HG03520 (cell line): Measurements from ENCODE around the gene IFNL1.
"Not testable (repeated sequence)": the region's sequence is repeated elsewhere in the genome, so short reads cannot be mapped to it uniquely, and the experiment has no call there.

Source experiments
- ATAC-seq: cut with Tn5 transposase; IDR thresholded peaks from one replicate; pipeline ENCODE4 v1.9.1; 2021; ENCODE audit warnings: mild to moderate bottlenecking, moderate library complexity; ENCODE audit not compliant: unreplicated experiment

IFNL1 gene

GRCh38 chr19:39307822-39308530 lies 11.8 kb downstream of the IFNL1 start:
- no peak for ATAC-seq

DNA sequence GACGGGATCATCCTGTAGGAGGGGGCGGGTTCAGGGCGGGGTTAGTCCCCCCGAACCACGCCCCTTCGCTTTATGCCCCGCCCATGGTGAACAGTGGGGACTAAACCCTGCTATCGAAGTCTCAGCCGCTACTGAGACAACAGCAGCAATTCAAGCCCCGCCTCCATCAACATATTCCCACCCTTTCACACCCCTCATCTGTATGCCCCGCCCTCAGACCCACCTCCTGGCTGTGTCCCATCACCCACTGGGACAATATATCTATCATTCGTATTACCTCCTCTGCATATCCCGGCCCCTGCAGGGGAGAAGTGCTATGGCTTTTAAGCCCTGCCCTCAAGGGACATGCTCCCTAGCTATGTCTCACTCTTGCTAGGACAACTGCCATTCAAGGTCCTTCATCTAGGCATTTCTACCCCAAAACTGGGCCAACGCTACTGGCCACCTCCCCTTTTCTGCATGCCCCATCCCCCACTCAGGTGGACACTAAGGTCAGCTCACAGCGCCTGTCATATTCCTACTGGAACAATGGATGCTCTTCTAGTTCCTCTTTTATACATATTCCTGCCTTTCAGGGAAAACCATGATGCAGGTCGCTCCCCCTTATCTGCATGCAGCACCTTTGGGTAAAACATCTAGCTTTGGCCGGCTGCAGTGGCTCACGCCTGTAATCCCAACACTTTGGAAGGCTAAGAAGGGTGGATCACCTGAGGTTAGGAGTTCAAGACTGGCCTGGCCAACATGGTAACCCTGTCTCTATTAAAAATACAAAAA lies 12.5 kb downstream of the IFNL1 start:
- ATAC-seq: no peak

DNA sequence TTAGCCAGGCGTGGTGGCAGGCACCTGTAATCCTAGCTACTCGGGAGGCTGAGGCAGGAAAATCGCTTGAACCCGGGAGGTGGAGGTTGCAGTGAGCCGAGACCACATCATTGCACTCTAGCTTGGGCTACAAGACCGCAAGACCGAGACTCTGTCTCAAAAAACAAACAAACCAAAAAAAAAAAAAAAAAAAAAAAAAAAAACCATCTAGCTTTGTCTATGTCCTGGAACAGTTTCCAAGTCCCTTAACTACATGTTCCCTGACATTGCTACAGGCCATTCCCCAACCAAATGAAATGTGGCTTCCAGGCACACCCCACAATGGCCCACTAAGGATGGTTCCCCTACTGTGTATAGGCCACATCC lies 13.1 kb downstream of the IFNL1 start:
- not testable (repeated sequence) for ATAC-seq

GRCh38 chr19:39310558-39311311 lies 14.5 kb downstream of the IFNL1 start:
- no peak for ATAC-seq

DNA sequence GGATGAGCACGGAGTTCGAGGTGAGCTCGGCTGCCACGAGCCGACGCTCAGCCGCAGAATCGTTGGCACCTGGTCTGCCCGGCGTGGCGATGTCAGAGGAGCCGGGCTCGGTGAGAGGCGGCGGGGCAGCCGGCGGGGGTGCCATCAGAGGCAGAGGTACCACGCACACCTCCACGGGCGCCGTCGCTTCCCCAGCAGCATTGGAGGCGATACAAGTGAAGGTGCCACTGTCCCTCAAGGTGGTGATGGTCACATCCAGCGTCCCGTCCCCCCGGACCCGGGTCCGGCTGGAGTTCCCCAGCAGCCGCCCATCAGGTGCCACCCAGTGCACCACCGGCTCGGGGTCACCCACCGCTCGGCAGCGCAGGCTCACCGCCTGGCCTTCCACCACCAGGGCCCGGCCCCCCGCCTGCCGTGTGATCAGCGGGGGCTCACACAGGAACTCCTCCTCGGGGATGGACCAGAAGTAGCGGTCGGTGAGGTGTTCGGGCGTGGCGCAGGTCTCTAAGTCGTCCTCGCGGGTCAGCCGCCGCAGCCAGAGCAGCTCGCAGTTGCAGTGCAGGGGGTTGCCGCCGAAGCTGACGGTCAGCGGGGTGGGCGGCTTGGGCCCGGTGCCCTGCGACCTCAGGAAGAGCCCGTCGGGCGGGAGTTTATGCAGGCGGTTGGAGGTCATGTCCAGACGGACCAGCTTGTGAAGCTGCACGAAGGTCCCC lies 18.0 kb downstream of the IFNL1 start:
- ATAC-seq: no peak

- no peak for ATAC-seq
These were observed 19.7 kb downstream of the IFNL1 start for GRCh38 chr19:39315933-39316332.

DNA sequence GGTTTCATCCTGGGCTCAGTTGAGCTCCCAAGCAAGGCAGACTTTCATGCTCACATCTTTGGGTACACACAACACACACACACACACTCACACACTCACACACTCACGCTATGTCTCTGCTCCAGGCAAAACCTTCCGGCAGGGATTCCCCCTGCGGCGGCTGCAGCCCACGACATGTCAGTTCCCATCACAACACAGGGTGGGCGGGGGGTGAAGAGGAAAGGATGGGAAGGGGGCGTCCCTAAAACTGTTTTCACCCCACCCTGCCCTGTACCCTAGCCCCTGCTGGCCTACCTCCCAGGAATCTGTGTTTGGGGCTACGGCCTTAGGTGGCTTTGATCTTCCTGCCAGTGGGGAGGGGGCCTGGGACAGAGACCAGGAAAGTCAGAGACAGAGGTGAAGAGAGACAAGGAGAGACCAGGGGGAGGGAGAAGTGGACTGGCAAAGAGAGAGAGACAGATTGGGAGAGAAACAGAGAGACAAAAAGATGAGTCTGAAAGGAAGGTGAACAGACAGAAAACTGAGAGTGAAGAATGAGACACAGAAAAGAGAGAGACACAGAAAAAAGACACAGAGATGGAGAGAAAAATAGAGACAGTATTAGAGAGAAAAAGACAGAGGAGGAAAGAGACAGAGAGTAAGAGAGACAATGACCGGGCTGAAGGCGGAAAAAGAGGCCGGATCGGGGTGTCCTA lies 20.6 kb downstream of the IFNL1 start:
- no peak for ATAC-seq

GRCh38 chr19:39317476-39317875 lies 21.3 kb downstream of the IFNL1 start:
- no peak for ATAC-seq

GRCh38 chr19:39318071-39318470 lies 21.9 kb downstream of the IFNL1 start:
- ATAC-seq: no peak

DNA sequence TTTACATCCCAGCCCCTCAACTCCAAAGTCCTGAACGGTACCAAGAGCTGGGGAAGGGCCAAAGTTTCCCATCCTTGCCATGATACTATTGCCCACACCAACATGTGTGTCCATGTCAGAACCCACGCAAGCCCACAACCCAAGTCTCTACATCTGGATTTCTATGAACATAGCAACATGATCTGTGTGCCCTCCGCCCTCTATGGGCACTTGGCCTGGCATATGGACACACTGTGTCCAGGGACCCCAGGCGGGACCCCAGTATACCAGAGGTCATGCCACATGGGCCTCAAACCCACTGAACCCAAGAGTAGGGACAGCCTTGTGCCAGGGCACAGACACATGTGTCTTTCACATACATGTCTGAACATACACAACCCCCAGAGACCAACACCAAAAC lies 22.5 kb downstream of the IFNL1 start:
- ATAC-seq: no peak

DNA sequence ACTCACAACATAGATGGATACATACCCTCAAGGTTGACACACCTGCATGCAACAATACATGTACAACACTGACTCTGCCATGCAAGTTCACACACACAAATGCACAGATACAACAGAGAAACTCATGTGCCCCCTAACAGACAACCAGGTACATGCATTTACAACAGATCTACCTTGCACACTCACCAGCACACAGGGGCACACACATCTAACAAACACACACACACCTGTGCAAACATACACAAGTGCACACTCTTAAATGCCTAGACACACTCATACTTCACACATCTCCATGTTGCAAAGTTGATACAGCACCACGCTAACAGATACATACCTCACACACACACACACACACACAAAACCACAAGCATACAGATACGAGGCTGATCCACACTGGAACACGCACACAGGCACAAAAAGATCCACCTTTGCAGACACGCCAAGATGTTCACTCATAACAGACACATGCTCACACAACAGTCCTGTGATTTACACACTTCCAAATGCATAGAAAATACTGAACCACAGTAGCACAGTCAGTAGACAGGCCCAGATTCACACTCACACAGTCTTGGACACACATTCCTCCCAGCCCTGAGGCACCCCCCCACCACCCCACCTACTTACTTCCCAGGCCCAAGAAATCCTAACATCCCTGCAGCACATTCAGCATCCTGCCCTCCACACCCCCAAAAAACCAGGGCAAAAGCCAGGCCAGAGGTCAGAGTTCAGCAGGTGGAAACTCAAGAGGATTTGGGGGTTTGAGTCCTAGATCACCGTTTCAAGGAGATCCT lies 23.1 kb downstream of the IFNL1 start:
- ATAC-seq: no peak

- ATAC-seq: no peak
These were observed 23.7 kb downstream of the IFNL1 start for GRCh38 chr19:39319892-39320248.

- no peak for ATAC-seq
These were observed 25.1 kb downstream of the IFNL1 start for GRCh38 chr19:39321117-39321831.

DNA sequence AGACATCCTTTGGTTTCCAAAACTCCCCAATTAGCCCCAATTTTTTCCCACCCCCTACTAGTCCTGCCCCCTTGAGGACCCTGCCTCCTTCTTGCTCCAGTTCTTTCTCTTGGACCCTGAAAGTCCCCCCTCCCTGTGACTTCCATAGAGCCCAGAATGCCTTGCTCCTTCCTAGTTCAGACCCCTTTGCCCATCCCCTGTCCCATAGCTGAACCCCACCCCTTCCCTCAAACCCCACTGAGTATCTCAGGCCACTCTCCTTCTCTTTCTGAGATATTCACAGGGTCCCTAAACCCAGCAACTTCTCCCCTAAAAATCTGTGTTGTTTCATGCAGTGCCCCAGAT lies 25.6 kb downstream of the IFNL1 start:
- ATAC-seq: no peak

- ATAC-seq: no peak
These were observed 28.1 kb downstream of the IFNL1 start for GRCh38 chr19:39324242-39324842.

DNA sequence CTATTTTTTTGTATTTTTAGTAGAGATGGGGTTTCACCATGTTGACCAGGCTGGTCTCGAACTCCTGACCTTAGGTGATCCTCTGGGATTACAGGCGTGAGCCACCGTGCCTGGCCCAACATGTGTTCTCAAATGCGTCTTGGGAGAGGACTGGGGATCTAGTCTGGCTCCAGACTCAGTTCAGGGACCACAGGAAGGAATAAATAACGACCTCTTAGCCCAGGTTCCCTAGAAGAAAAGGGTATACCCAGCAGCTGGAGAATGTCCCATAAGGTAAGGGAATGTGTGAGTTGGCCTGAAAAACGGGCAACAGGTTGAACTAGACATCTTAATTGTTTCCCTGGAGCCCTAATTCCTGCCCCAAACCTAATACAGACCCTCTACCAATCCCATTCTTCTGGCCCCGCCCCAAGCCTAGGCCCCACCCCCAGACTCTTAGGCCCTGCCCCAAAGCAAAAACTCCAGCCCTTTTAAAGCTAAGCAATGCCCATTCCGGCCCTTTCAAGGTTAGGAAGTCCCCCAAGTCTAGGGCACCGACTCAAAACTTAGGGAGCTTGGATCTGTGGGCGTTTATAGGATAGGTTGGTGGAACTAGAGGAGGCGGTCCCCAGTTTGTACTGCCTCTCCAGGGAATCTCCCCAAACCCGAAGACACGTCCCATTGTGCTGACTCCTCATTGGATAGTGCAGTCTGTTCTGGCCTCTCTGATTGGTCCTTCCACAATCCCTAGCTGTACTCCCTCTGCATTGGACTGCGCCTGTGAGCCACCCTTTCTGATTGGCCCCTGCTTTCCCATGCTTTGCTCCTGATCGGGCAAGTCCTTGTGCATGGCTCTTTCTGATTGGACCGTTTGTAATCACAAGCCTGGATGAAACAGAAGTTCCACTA lies 29.8 kb downstream of the IFNL1 start:
- ATAC-seq: no peak

- ATAC-seq: no peak
These were observed 31.3 kb downstream of the IFNL1 start for GRCh38 chr19:39327363-39328045.
